Uterus (tissue), 2 donors: ENCODE data around the gene SAA1.

Experiments
- CTCF ChIP-seq, 4 experiments: fragments of 200-600 bp in 2 of 4; fragments of 450-650 bp in 2 of 4; sonication (generic) in 2 of 4; IDR thresholded peaks; one replicate each; pipeline ENCODE4 v1.5.1; 2016 to 2019; ENCODE audit warnings: antibody characterized with exemption in 4 of 4, mild to moderate bottlenecking in 2 of 4, moderate library complexity in 1 of 4
- POLR2A ChIP-seq, 2 donors: fragments of 450-650 bp; IDR thresholded peaks; one replicate each; pipeline ENCODE4 v1.6.1; 2016; ENCODE audit warnings: antibody characterized with exemption in 2 of 2, mild to moderate bottlenecking in 1 of 2, moderate library complexity in 1 of 2

- TF ChIP-seq CTCF (IDR thresholded peaks at IDR 0.05) (peak in 2 of 4 experiments; percentile 18 to 24), POLR2A (IDR thresholded peaks at IDR 0.05) (no peak)
These were observed 22.2 kb upstream of the SAA1 start for GRCh38 chr11:18243783-18244362.
